CD4-positive, CD25-positive, alpha-beta regulatory T cell (primary cell): ENCODE data around the gene SLCO2B1. TPM values are rescaled to one million over a fixed set of nuclear protein-coding genes. Genes with fewer than 3 reads are reported as not detected.
A peak's percentile ranks its signal among the peaks of the same experiment; 100 is the strongest.

ENCODE experiments used
- ATAC-seq, 2 donors: fragments of 150-1000 bp; cut with Tn5 transposase; one replicate each; pipeline ENCODE4 v1.10.0; 2021; ENCODE audit warnings: low read depth in 2 of 2, moderate number of reproducible peaks in 2 of 2, moderate library complexity in 1 of 2
- DNase-seq, 3 donors: peaks; one replicate each; pipeline versions ENCODE4 v3.0.0 to v3.0.0-alpha.2; 2012 to 2022; ENCODE audit warnings: mixed read lengths in 1 of 3
- H3K27ac ChIP-seq: one replicate; pipeline ENCODE4 v1.7.0; 2013; ENCODE audit warnings: mild to moderate bottlenecking, low read length; ENCODE audit not compliant: insufficient read depth, poor library complexity, severe bottlenecking
- H3K27me3 ChIP-seq: one replicate; pipeline ENCODE4 v1.7.0; 2013; ENCODE audit warnings: low read length; ENCODE audit not compliant: control insufficient read depth, insufficient read depth
- H3K36me3 ChIP-seq: one replicate; pipeline ENCODE4 v1.7.0; 2013; ENCODE audit warnings: mild to moderate bottlenecking, low read length, moderate library complexity; ENCODE audit not compliant: control insufficient read depth, insufficient read depth
- H3K4me1 ChIP-seq: 2 replicates; pipeline ENCODE4 v1.7.0; 2013; ENCODE audit warnings: mild to moderate bottlenecking, low read length; ENCODE audit not compliant: insufficient read depth, control insufficient read depth, poor library complexity, severe bottlenecking
- H3K4me3 ChIP-seq: one replicate; pipeline ENCODE4 v1.7.0; 2013; ENCODE audit warnings: low read depth, mild to moderate bottlenecking, low read length, moderate library complexity
- H3K9me3 ChIP-seq, 2 experiments: 1 replicate in 1 of 2; 2 replicates in 1 of 2; pipeline ENCODE4 v1.7.0; 2013; ENCODE audit warnings: low read length in 2 of 2, mild to moderate bottlenecking in 1 of 2, moderate library complexity in 1 of 2; ENCODE audit not compliant: control insufficient read depth in 2 of 2
- H3K27ac Mint-ChIP-seq, 3 donors: one replicate each; pipeline ENCODE4 v1.8.0; 2020 to 2022; ENCODE audit warnings: mild to moderate bottlenecking in 3 of 3, mixed read lengths in 3 of 3, moderate library complexity in 2 of 3
- H3K27me3 Mint-ChIP-seq: one replicate; pipeline ENCODE4 v1.8.0; 2022; ENCODE audit warnings: mild to moderate bottlenecking, mixed read lengths
- H3K36me3 Mint-ChIP-seq: one replicate; pipeline ENCODE4 v1.8.0; 2020; ENCODE audit warnings: mixed read lengths
- H3K4me1 Mint-ChIP-seq, 4 donors: one replicate each; pipeline ENCODE4 v1.8.0; 2020 to 2022; ENCODE audit warnings: mixed read lengths in 4 of 4, mild to moderate bottlenecking in 1 of 4
- H3K4me3 Mint-ChIP-seq, 4 donors: one replicate each; pipeline ENCODE4 v1.8.0; 2020 to 2022; ENCODE audit warnings: mild to moderate bottlenecking in 4 of 4, mixed read lengths in 4 of 4, moderate library complexity in 3 of 4
- H3K9me3 Mint-ChIP-seq, 7 donors: one replicate each; pipeline ENCODE4 v1.8.0; 2020 to 2022; ENCODE audit warnings: mixed read lengths in 7 of 7, mild to moderate bottlenecking in 3 of 7, moderate library complexity in 2 of 7
- polyA plus RNA-seq, 4 donors: library from polyadenylated mRNA; unstranded; fragments of 300-500 nt; fragmentation: Illumina TruSeq; gene quantifications; one replicate each; pipeline ENCODE4 v1.2.3, GENCODE V29; 2021
- total RNA-seq: library from RNA; stranded (reverse); gene quantifications from one replicate; pipeline ENCODE4 v1.2.3, GENCODE V29; 2022

SLCO2B1 gene
- total and polyA plus RNA-seq, 5 donors from 2014 or later: not detected

- Histone ChIP-seq H3K27ac (no peak overlapping the region), H3K4me1 (no peaks in the 10 kb centered on the region), H3K9me3 (no peaks in the 10 kb centered on the region), H3K27me3 (no peaks in the 10 kb centered on the region), H3K4me3 (no peak overlapping the region), H3K36me3 (no peaks in the 10 kb centered on the region)
- Mint-ChIP-seq H3K4me3 (no peak overlapping the region), H3K27ac (peak overlapping the region in 2 of 3 donors; percentile 26 to 28), H3K4me1 (peaks cover 0 to 2% (median 0%) of the 10 kb centered on the region in 4 donors), H3K27me3 (peaks cover 12% of the 10 kb centered on the region), H3K9me3 (peaks cover 0 to 7% (median 0%) of the 10 kb centered on the region in 7 donors), H3K36me3 (no peaks in the 10 kb centered on the region)
- ATAC-seq (no peak), DNase-seq (no peak)
These were observed 9.4 kb downstream of the SLCO2B1 start for GRCh38 chr11:75160220-75160757.

GRCh38 chr11:75160880-75161279 is 10.0 kb downstream of the SLCO2B1 start:
- no peak overlapping the region for H3K27ac ChIP-seq
- no peak for DNase-seq
- no peak overlapping the region for H3K27ac Mint-ChIP-seq
- no peaks in the 10 kb centered on the region for H3K27me3 ChIP-seq
- H3K9me3 ChIP-seq: no peaks in the 10 kb centered on the region
- no peak for ATAC-seq
- H3K9me3 Mint-ChIP-seq: peaks cover 0 to 7% (median 0%) of the 10 kb centered on the region in 7 donors
- no peaks in the 10 kb centered on the region for H3K4me1 ChIP-seq
- H3K4me1 Mint-ChIP-seq: peaks cover 0 to 2% (median 0%) of the 10 kb centered on the region in 4 donors
- H3K36me3 ChIP-seq: no peaks in the 10 kb centered on the region
- H3K4me3 Mint-ChIP-seq: no peak overlapping the region
- H3K4me3 ChIP-seq: no peak overlapping the region
- H3K27me3 Mint-ChIP-seq: peaks cover 12% of the 10 kb centered on the region
- H3K36me3 Mint-ChIP-seq: no peaks in the 10 kb centered on the region

- ATAC-seq: no peak
- H3K36me3 Mint-ChIP-seq: no peaks in the 10 kb centered on the region
- Histone ChIP-seq H3K9me3 (no peaks in the 10 kb centered on the region), H3K4me3 (no peak overlapping the region), H3K36me3 (no peaks in the 10 kb centered on the region), H3K27ac (no peak overlapping the region), H3K27me3 (no peaks in the 10 kb centered on the region), H3K4me1 (no peaks in the 10 kb centered on the region)
- H3K27ac Mint-ChIP-seq: no peak overlapping the region
- peaks cover 0 to 7% (median 0%) of the 10 kb centered on the region in 7 donors for H3K9me3 Mint-ChIP-seq
- peaks cover 0 to 2% (median 0%) of the 10 kb centered on the region in 4 donors for H3K4me1 Mint-ChIP-seq
- peaks cover 12% of the 10 kb centered on the region for H3K27me3 Mint-ChIP-seq
- DNase-seq: no peak
- H3K4me3 Mint-ChIP-seq: no peak overlapping the region
These were observed 10.7 kb downstream of the SLCO2B1 start for GRCh38 chr11:75161506-75162095.

- ATAC-seq: no peak
- Mint-ChIP-seq H3K4me3 (no peak overlapping the region), H3K4me1 (peaks cover 0 to 2% (median 0%) of the 10 kb centered on the region in 4 donors), H3K36me3 (no peaks in the 10 kb centered on the region), H3K9me3 (peaks cover 0 to 7% (median 0%) of the 10 kb centered on the region in 7 donors), H3K27me3 (peaks cover 19% of the 10 kb centered on the region), H3K27ac (no peak overlapping the region)
- Histone ChIP-seq H3K9me3 (no peaks in the 10 kb centered on the region), H3K27me3 (no peaks in the 10 kb centered on the region), H3K27ac (no peak overlapping the region), H3K36me3 (no peaks in the 10 kb centered on the region), H3K4me3 (no peak overlapping the region), H3K4me1 (no peaks in the 10 kb centered on the region)
- DNase-seq: no peak
These were observed 12.0 kb downstream of the SLCO2B1 start for GRCh38 chr11:75162954-75163353.

GRCh38 chr11:75163921-75164849 is 13.3 kb downstream of the SLCO2B1 start:
- H3K9me3 Mint-ChIP-seq: peaks cover 0 to 7% (median 0%) of the 10 kb centered on the region in 7 donors
- Histone ChIP-seq H3K9me3 (no peaks in the 10 kb centered on the region), H3K4me3 (no peak overlapping the region), H3K27me3 (no peaks in the 10 kb centered on the region), H3K36me3 (no peaks in the 10 kb centered on the region), H3K27ac (no peak overlapping the region), H3K4me1 (no peaks in the 10 kb centered on the region)
- no peak overlapping the region for H3K4me3 Mint-ChIP-seq
- no peak for ATAC-seq
- peaks cover 0 to 2% (median 0%) of the 10 kb centered on the region in 4 donors for H3K4me1 Mint-ChIP-seq
- no peaks in the 10 kb centered on the region for H3K36me3 Mint-ChIP-seq
- no peak for DNase-seq
- no peak overlapping the region for H3K27ac Mint-ChIP-seq
- H3K27me3 Mint-ChIP-seq: peaks cover 19% of the 10 kb centered on the region

- Mint-ChIP-seq H3K27ac (no peak overlapping the region), H3K36me3 (no peaks in the 10 kb centered on the region), H3K4me3 (no peak overlapping the region), H3K27me3 (peaks cover 16% of the 10 kb centered on the region), H3K4me1 (peaks cover 0 to 2% (median 0%) of the 10 kb centered on the region in 4 donors), H3K9me3 (peaks cover 0 to 5% (median 0%) of the 10 kb centered on the region in 7 donors)
- Histone ChIP-seq H3K4me3 (no peak overlapping the region), H3K4me1 (no peaks in the 10 kb centered on the region), H3K9me3 (no peaks in the 10 kb centered on the region), H3K27me3 (no peaks in the 10 kb centered on the region), H3K27ac (no peak overlapping the region), H3K36me3 (no peaks in the 10 kb centered on the region)
- ATAC-seq (no peak), DNase-seq (no peak)
These were observed 14.8 kb downstream of the SLCO2B1 start for GRCh38 chr11:75165721-75166120.

GRCh38 chr11:75166791-75167190 is 15.9 kb downstream of the SLCO2B1 start:
- H3K36me3 ChIP-seq: no peaks in the 10 kb centered on the region
- H3K27ac ChIP-seq: no peak overlapping the region
- Mint-ChIP-seq H3K36me3 (no peaks in the 10 kb centered on the region), H3K9me3 (no peaks in the 10 kb centered on the region), H3K27ac (peak overlapping the region in 1 of 3 donors; percentile 3), H3K27me3 (peaks cover 11% of the 10 kb centered on the region), H3K4me3 (no peak overlapping the region), H3K4me1 (no peaks in the 10 kb centered on the region)
- ATAC-seq (no peak), DNase-seq (no peak)
- H3K9me3 ChIP-seq: no peaks in the 10 kb centered on the region
- H3K4me3 ChIP-seq: no peak overlapping the region
- H3K4me1 ChIP-seq: no peaks in the 10 kb centered on the region
- no peaks in the 10 kb centered on the region for H3K27me3 ChIP-seq
